Suprapubic skin (tissue), 4 donors: ENCODE data around the gene COIL.

Experiments used
- POLR2A ChIP-seq, 2 donors: fragments of 450-650 bp; IDR thresholded peaks; one replicate each; pipeline ENCODE4 v1.6.1; 2017; ENCODE audit warnings: antibody characterized with exemption in 2 of 2, mild to moderate bottlenecking in 2 of 2, moderate library complexity in 2 of 2
- POLR2AphosphoS5 ChIP-seq, 3 donors: sonication (generic); formaldehyde crosslinking; IDR thresholded peaks; one replicate each; pipeline ENCODE4 v1.6.1; 2017; ENCODE audit warnings: antibody characterized with exemption in 3 of 3

DNA sequence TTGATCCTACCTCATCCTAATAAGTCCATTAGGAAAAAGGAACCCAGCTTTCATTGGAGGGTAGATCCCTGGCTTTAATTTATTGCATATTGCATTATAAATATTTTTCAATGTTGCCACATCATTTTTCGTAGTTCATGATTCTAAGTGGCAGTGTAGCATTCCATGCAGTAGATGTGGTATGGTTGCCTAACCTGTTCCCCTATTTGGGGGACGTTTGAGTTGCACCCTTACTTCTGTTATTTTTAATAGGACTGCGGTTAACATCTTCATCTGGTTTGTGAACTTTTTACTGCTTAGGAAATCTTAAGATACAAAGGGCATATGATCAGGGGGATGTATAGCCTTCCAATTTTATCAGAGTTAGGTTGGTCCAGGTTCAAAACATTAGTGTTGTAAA, 22.5 kb upstream of the COIL start:
- no peak for TF ChIP-seq POLR2AphosphoS5 (IDR thresholded peaks at IDR 0.05)
- TF ChIP-seq POLR2A (IDR thresholded peaks at IDR 0.05): no peak
